HG03108 (cell line): ENCODE data around the gene TMEM131L.

Experiments
- ATAC-seq: cut with Tn5 transposase; IDR thresholded peaks from one replicate; pipeline ENCODE4 v1.9.1; 2021; ENCODE audit warnings: moderate library complexity; ENCODE audit not compliant: unreplicated experiment

Gene TMEM131L

GRCh38 chr4:153570228-153570973, 104.2 kb downstream of the TMEM131L start:
- ATAC-seq = peak; percentile 41

GRCh38 chr4:153571006-153571545, 104.9 kb downstream of the TMEM131L start:
- ATAC-seq = no peak

GRCh38 chr4:153572609-153573008, 106.4 kb downstream of the TMEM131L start:
- ATAC-seq = no peak

- no peak for ATAC-seq
These were observed 107.1 kb downstream of the TMEM131L start for GRCh38 chr4:153573221-153573620.

GRCh38 chr4:153573881-153574802, 108.0 kb downstream of the TMEM131L start:
- ATAC-seq = no peak

GRCh38 chr4:153576443-153576774, 110.2 kb downstream of the TMEM131L start:
- no peak for ATAC-seq

GRCh38 chr4:153577053-153577452, 110.9 kb downstream of the TMEM131L start:
- ATAC-seq = no peak

GRCh38 chr4:153579410-153579809, 113.2 kb downstream of the TMEM131L start:
- ATAC-seq = no peak

GRCh38 chr4:153579872-153580271, 113.7 kb downstream of the TMEM131L start:
- ATAC-seq = no peak

- ATAC-seq = no peak
These were observed 117.0 kb downstream of the TMEM131L start for GRCh38 chr4:153582954-153583702.

GRCh38 chr4:153585026-153585425, 118.9 kb downstream of the TMEM131L start:
- no peak for ATAC-seq

GRCh38 chr4:153589703-153590595, 123.8 kb downstream of the TMEM131L start:
- ATAC-seq = no peak

- ATAC-seq = no peak
These were observed 125.3 kb downstream of the TMEM131L start for GRCh38 chr4:153591441-153591840.

GRCh38 chr4:153592064-153592463, 125.9 kb downstream of the TMEM131L start:
- ATAC-seq = no peak

- ATAC-seq = no peak
These were observed 127.0 kb downstream of the TMEM131L start for GRCh38 chr4:153593161-153593560.

GRCh38 chr4:153594210-153594609, 128.1 kb downstream of the TMEM131L start:
- ATAC-seq = no peak

GRCh38 chr4:153595894-153596601, 129.9 kb downstream of the TMEM131L start:
- no peak for ATAC-seq

GRCh38 chr4:153602758-153603157, 136.6 kb downstream of the TMEM131L start:
- no peak for ATAC-seq

GRCh38 chr4:153603258-153603657, 137.1 kb downstream of the TMEM131L start:
- ATAC-seq = no peak
